Measurements from ENCODE around the gene CHST12.

DNA sequence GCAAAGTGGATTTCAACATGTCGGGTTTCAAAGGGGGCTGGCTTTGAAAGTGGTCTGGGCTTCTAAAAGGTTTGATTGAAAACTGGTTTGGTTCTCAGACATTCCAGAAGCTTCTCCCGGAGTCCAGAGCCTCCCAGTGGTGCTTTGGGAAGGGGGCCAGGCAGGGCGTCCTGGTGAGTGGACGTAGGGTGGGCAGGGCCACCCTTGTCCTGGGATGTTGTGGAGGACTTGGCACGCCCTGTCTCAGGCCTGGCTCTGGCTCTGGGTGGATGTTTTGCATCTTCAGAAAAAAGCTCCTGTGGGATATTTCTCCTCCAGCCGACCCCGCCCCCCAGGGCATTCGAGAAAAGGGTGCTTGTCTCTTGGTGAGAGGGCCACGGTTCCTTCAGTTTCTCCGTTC, 41.6 kb downstream of the CHST12 start:
- TF ChIP-seq, protein P1, sequence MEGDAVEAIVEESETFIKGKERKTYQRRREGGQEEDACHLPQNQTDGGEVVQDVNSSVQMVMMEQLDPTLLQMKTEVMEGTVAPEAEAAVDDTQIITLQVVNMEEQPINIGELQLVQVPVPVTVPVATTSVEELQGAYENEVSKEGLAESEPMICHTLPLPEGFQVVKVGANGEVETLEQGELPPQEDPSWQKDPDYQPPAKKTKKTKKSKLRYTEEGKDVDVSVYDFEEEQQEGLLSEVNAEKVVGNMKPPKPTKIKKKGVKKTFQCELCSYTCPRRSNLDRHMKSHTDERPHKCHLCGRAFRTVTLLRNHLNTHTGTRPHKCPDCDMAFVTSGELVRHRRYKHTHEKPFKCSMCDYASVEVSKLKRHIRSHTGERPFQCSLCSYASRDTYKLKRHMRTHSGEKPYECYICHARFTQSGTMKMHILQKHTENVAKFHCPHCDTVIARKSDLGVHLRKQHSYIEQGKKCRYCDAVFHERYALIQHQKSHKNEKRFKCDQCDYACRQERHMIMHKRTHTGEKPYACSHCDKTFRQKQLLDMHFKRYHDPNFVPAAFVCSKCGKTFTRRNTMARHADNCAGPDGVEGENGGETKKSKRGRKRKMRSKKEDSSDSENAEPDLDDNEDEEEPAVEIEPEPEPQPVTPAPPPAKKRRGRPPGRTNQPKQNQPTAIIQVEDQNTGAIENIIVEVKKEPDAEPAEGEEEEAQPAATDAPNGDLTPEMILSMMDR (IDR thresholded peaks at IDR 0.05) = no peak
- no peak for TF ChIP-seq POLR2A (IDR thresholded peaks at IDR 0.05)

Data from adrenal gland (tissue), 5 donors.